ENCODE data around the gene MSH3. TPM values are rescaled to one million over a fixed set of nuclear protein-coding genes. Genes with fewer than 3 reads are reported as not detected.

MSH3 gene
- total RNA-seq, 4 donors from 2014 or later: 14.5 to 27.2 (median 21.5) TPM

GRCh38 chr5:80760680-80761079 lies 106.2 kb downstream of the MSH3 start:
- Histone ChIP-seq H3K27me3 (no peaks in the 10 kb centered on the region), H3K4me1 (no peaks in the 10 kb centered on the region), H3K36me3 (peaks cover 0 to 6% (median 0%) of the 10 kb centered on the region in 3 donors), H3K4me3 (no peak overlapping the region), H3K9me3 (no peaks in the 10 kb centered on the region), H3K27ac (peak overlapping the region in 1 of 4 donors; percentile 34)
- DNase-seq: no peak
- no peak for TF ChIP-seq POLR2A (IDR thresholded peaks at IDR 0.05)
- TF ChIP-seq CTCF (IDR thresholded peaks at IDR 0.05): no peak

- Histone ChIP-seq H3K27ac (no peak overlapping the region), H3K4me3 (no peak overlapping the region), H3K27me3 (no peaks in the 10 kb centered on the region), H3K9me3 (no peaks in the 10 kb centered on the region), H3K36me3 (peaks cover 0 to 6% (median 0%) of the 10 kb centered on the region in 3 donors), H3K4me1 (no peaks in the 10 kb centered on the region)
- DNase-seq: no peak
- no peak for TF ChIP-seq CTCF (IDR thresholded peaks at IDR 0.05)
- no peak for TF ChIP-seq POLR2A (IDR thresholded peaks at IDR 0.05)
Observed at GRCh38 chr5:80761176-80761575, 106.7 kb downstream of the MSH3 start.

DNA sequence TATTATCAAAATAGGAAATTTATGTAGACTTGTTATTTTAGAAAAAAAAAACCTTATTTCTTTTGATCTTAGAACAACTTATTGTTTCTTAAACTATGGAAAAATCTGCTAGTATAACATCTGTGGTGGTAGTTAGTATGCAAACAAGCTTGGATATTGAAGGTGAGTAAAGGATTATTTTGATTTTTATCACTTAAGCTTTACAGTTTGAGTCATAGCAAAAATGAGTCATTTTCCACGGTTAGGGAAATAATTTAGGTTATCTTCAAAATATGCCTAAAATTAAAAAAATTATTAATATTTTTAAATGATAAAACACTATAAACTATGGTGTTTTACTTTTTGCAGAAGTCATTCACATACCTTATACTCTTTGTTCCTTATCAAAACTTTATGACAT lies 107.5 kb downstream of the MSH3 start:
- H3K27me3 ChIP-seq: no peaks in the 10 kb centered on the region
- no peak overlapping the region for H3K4me3 ChIP-seq
- H3K9me3 ChIP-seq: no peaks in the 10 kb centered on the region
- TF ChIP-seq POLR2A (IDR thresholded peaks at IDR 0.05) (no peak), CTCF (IDR thresholded peaks at IDR 0.05) (no peak)
- no peaks in the 10 kb centered on the region for H3K4me1 ChIP-seq
- H3K27ac ChIP-seq: no peak overlapping the region
- peaks cover 0 to 6% (median 0%) of the 10 kb centered on the region in 3 donors for H3K36me3 ChIP-seq
- DNase-seq: no peak

- Histone ChIP-seq H3K27me3 (no peaks in the 10 kb centered on the region), H3K9me3 (no peaks in the 10 kb centered on the region), H3K4me1 (no peaks in the 10 kb centered on the region), H3K27ac (no peak overlapping the region), H3K36me3 (peaks cover 0 to 6% (median 0%) of the 10 kb centered on the region in 3 donors), H3K4me3 (no peak overlapping the region)
- DNase-seq: no peak
- TF ChIP-seq POLR2A (IDR thresholded peaks at IDR 0.05) (no peak), CTCF (IDR thresholded peaks at IDR 0.05) (no peak)
Observed at GRCh38 chr5:80762573-80762972, 108.1 kb downstream of the MSH3 start.

- Histone ChIP-seq H3K4me3 (no peak overlapping the region), H3K27ac (no peak overlapping the region), H3K9me3 (no peaks in the 10 kb centered on the region), H3K36me3 (peaks cover 0 to 12% (median 0%) of the 10 kb centered on the region in 3 donors), H3K27me3 (no peaks in the 10 kb centered on the region), H3K4me1 (no peaks in the 10 kb centered on the region)
- no peak for DNase-seq
- TF ChIP-seq CTCF (IDR thresholded peaks at IDR 0.05) (no peak), POLR2A (IDR thresholded peaks at IDR 0.05) (no peak)
Observed at GRCh38 chr5:80763211-80763610, 108.8 kb downstream of the MSH3 start.
